ENCODE results near the gene GLIS2. TPM values are rescaled to one million over a fixed set of nuclear protein-coding genes. Genes with fewer than 3 reads are reported as not detected.

GLIS2 gene
- total RNA-seq, 6 donors from 2014 or later: 10.5 to 35.2 (median 22.6) TPM

GRCh38 chr16:4372578-4373355 lies 56.9 kb downstream of the GLIS2 start:
- Histone ChIP-seq H3K9me3 (no peaks in the 10 kb centered on the region), H3K27me3 (no peaks in the 10 kb centered on the region), H3K27ac (peak overlapping the region; percentile 82 to 92 (median 85)), H3K36me3 (peaks cover 0 to 7% (median 0%) of the 10 kb centered on the region in 4 donors), H3K4me1 (peaks cover 78 to 90% (median 89%) of the 10 kb centered on the region in 4 donors), H3K4me3 (peak overlapping the region; percentile 29 to 93 (median 66))
- 34 to 45% methylated on average over 6 to 10 of the region's 10 CpGs for WGBS, 2 donors
- DNase-seq: peak; percentile 67 to 79
- TF ChIP-seq POLR2A (IDR thresholded peaks at IDR 0.05): no peak
- TF ChIP-seq POLR2AphosphoS5 (IDR thresholded peaks at IDR 0.05): peak in 1 of 2 donors; percentile 47
- no peak for TF ChIP-seq EP300 (IDR thresholded peaks at IDR 0.05)
- TF ChIP-seq CTCF (IDR thresholded peaks at IDR 0.05): no peak
- no peak for ATAC-seq (ENCODE audit: low FRiP score in 2 of 2)

GRCh38 chr16:4373356-4373908 lies 57.6 kb downstream of the GLIS2 start:
- TF ChIP-seq EP300 (IDR thresholded peaks at IDR 0.05): no peak
- no peak for TF ChIP-seq POLR2AphosphoS5 (IDR thresholded peaks at IDR 0.05)
- TF ChIP-seq CTCF (IDR thresholded peaks at IDR 0.05): no peak
- no peak for DNase-seq
- ATAC-seq (ENCODE audit: low FRiP score in 2 of 2): no peak
- Histone ChIP-seq H3K36me3 (peaks cover 0 to 10% (median 0%) of the 10 kb centered on the region in 4 donors), H3K27me3 (no peaks in the 10 kb centered on the region), H3K9me3 (no peaks in the 10 kb centered on the region), H3K27ac (peak overlapping the region; percentile 82 to 92 (median 85)), H3K4me1 (peaks cover 83 to 97% (median 93%) of the 10 kb centered on the region in 4 donors), H3K4me3 (peak overlapping the region; percentile 8 to 93 (median 66))
- 20 to 43% methylated on average over 1 to 4 of the region's 9 CpGs for WGBS, 2 donors

- Histone ChIP-seq H3K4me3 (peak overlapping the region in 3 of 4 donors; percentile 64 to 93 (median 67)), H3K9me3 (no peaks in the 10 kb centered on the region), H3K27ac (peak overlapping the region; percentile 82 to 92 (median 85)), H3K27me3 (no peaks in the 10 kb centered on the region), H3K36me3 (peaks cover 0 to 13% (median 0%) of the 10 kb centered on the region in 4 donors), H3K4me1 (peaks cover 79 to 96% (median 93%) of the 10 kb centered on the region in 4 donors)
- ATAC-seq (ENCODE audit: low FRiP score in 2 of 2) (peak; percentile 46 to 49), DNase-seq (peak; percentile 62 to 89)
- TF ChIP-seq EP300 (IDR thresholded peaks at IDR 0.05) (no peak), POLR2AphosphoS5 (IDR thresholded peaks at IDR 0.05) (peak in 1 of 2 donors; percentile 66)
- WGBS, 2 donors: 43 to 60% methylated on average over 2 to 26 of the region's 30 CpGs
Measured at GRCh38 chr16:4373909-4374742, 58.3 kb downstream of the GLIS2 start.

GRCh38 chr16:4375717-4376116 lies 59.9 kb downstream of the GLIS2 start:
- 75 to 87% methylated on average over 13 to 15 of the region's 15 CpGs for WGBS, 2 donors
- Histone ChIP-seq H3K9me3 (no peaks in the 10 kb centered on the region), H3K27ac (peak overlapping the region; percentile 82 to 92 (median 85)), H3K4me3 (peak overlapping the region in 2 of 4 donors; percentile 15 to 23), H3K4me1 (peaks cover 71 to 90% (median 81%) of the 10 kb centered on the region in 4 donors), H3K36me3 (peaks cover 0 to 18% (median 4%) of the 10 kb centered on the region in 4 donors), H3K27me3 (no peaks in the 10 kb centered on the region)
- DNase-seq: no peak
- no peak for ATAC-seq (ENCODE audit: low FRiP score in 2 of 2)
- no peak for TF ChIP-seq CTCF (IDR thresholded peaks at IDR 0.05)
- no peak for TF ChIP-seq POLR2A (IDR thresholded peaks at IDR 0.05)
- no peak for TF ChIP-seq POLR2AphosphoS5 (IDR thresholded peaks at IDR 0.05)
- TF ChIP-seq EP300 (IDR thresholded peaks at IDR 0.05): no peak
